Mesendoderm (in vitro differentiated cells): ENCODE data around the gene GNG2.

Experiments
- DNase-seq: peaks from one replicate; pipeline ENCODE4 v3.0.0; 2013
- H2AK5ac ChIP-seq: 2 replicates; pipeline ENCODE4 v1.6.1; 2013; ENCODE audit warnings: low read length, inconsistent platforms
- H2BK120ac ChIP-seq: 2 replicates; pipeline ENCODE4 v1.6.1; 2013; ENCODE audit warnings: low read depth, mild to moderate bottlenecking, low read length, moderate library complexity, mixed read lengths
- H2BK15ac ChIP-seq: replicated peaks from 2 replicates; pipeline ENCODE4 v1.6.1; 2013; ENCODE audit warnings: low read depth, mild to moderate bottlenecking, moderate library complexity
- H2BK5ac ChIP-seq: 2 replicates; pipeline ENCODE4 v1.6.1; 2013; ENCODE audit warnings: low read length, inconsistent platforms
- H3K18ac ChIP-seq: 2 replicates; pipeline ENCODE4 v1.6.1; 2013; ENCODE audit warnings: mild to moderate bottlenecking, low read length, mixed read lengths
- H3K23ac ChIP-seq: one replicate; pipeline ENCODE4 v1.6.1; 2013; ENCODE audit warnings: low read length
- H3K27ac ChIP-seq: 2 replicates; pipeline ENCODE4 v1.5.1; 2013; ENCODE audit warnings: low read depth, mild to moderate bottlenecking, inconsistent platforms, low read length, moderate library complexity
- H3K27me3 ChIP-seq: 2 replicates; pipeline ENCODE4 v1.6.1; 2013; ENCODE audit warnings: low read length, control low read depth, mild to moderate bottlenecking, inconsistent platforms; ENCODE audit not compliant: insufficient read depth, poor library complexity
- H3K36me3 ChIP-seq: 2 replicates; pipeline ENCODE4 v1.6.1; 2013; ENCODE audit warnings: low read length, inconsistent platforms; ENCODE audit not compliant: control insufficient read depth, insufficient read depth
- H3K4ac ChIP-seq: one replicate; pipeline ENCODE4 v1.6.1; 2013; ENCODE audit warnings: low read depth, mild to moderate bottlenecking, low read length, moderate library complexity
- H3K4me1 ChIP-seq: 2 replicates; pipeline ENCODE4 v1.6.1; 2013; ENCODE audit warnings: low read depth, low read length, inconsistent platforms; ENCODE audit not compliant: control insufficient read depth
- H3K4me2 ChIP-seq: 2 replicates; pipeline ENCODE4 v1.6.1; 2013; ENCODE audit warnings: low read length
- H3K4me3 ChIP-seq: 2 replicates; pipeline ENCODE4 v1.5.1; 2013; ENCODE audit warnings: mild to moderate bottlenecking, low read length
- H3K56ac ChIP-seq: one replicate; pipeline ENCODE4 v1.6.1; 2013; ENCODE audit warnings: low read length
- H3K79me1 ChIP-seq: 2 replicates; pipeline ENCODE4 v1.6.1; 2013; ENCODE audit warnings: low read length, inconsistent platforms
- H3K79me2 ChIP-seq: 2 replicates; pipeline ENCODE4 v1.6.1; 2013; ENCODE audit warnings: mild to moderate bottlenecking, low read length; ENCODE audit not compliant: control insufficient read depth, insufficient read depth
- H3K9ac ChIP-seq: 2 replicates; pipeline ENCODE4 v1.6.1; 2013; ENCODE audit warnings: low read length, inconsistent platforms
- H4K5ac ChIP-seq: one replicate; pipeline ENCODE4 v1.6.1; 2013; ENCODE audit warnings: low read length
- H4K8ac ChIP-seq: one replicate; pipeline ENCODE4 v1.6.1; 2013; ENCODE audit warnings: low read depth, mild to moderate bottlenecking, control low read depth, low read length, moderate library complexity
- WGBS: extraction: QIAGEN DNeasy Blood & Tissue Kit; methylation state at CpG from one replicate; pipeline ENCODE4 v1.1.7; 2013; ENCODE audit warnings: low lambda C conversion rate, missing lambda C conversion rate; ENCODE audit not compliant: insufficient coverage; ENCODE audit errors: extremely low coverage; 5-methylcytosine and 5-hydroxymethylcytosine counted together

GNG2 gene

GRCh38 chr14:52015411-52016030 is 155.1 kb downstream of the GNG2 start:
- Histone ChIP-seq H3K4me1 (peaks cover 2% of the 10 kb centered on the region), H3K27ac (no peak overlapping the region), H3K18ac (no peak overlapping the region), H3K4ac (no peak overlapping the region), H2BK5ac (no peak overlapping the region), H3K79me2 (no peaks in the 10 kb centered on the region), H3K4me2 (no peak overlapping the region), H4K5ac (peak overlapping the region; percentile 44), H3K23ac (no peak overlapping the region), H4K8ac (no peak overlapping the region), H3K79me1 (no peaks in the 10 kb centered on the region), H3K9ac (no peak overlapping the region), H2BK120ac (no peak overlapping the region), H3K4me3 (no peak overlapping the region), H3K56ac (no peak overlapping the region), H2BK15ac (no peak overlapping the region), H3K36me3 (peaks cover 5% of the 10 kb centered on the region), H3K27me3 (no peaks in the 10 kb centered on the region), H2AK5ac (no peak overlapping the region)
- DNase-seq = peak; percentile 72
- no CpG with 5 or more reads among the region's 8 CpGs for WGBS

- no peaks in the 10 kb centered on the region for H3K36me3 ChIP-seq
- H3K79me1 ChIP-seq = no peaks in the 10 kb centered on the region
- no peak overlapping the region for H3K9ac ChIP-seq
- H3K27me3 ChIP-seq = no peaks in the 10 kb centered on the region
- H3K56ac ChIP-seq = no peak overlapping the region
- H4K8ac ChIP-seq = no peak overlapping the region
- no peak for DNase-seq
- H2BK15ac ChIP-seq = no peak overlapping the region
- H3K4me1 ChIP-seq = peaks cover 8% of the 10 kb centered on the region
- WGBS = no CpG with 5 or more reads among the region's 4 CpGs
- H3K4ac ChIP-seq = no peak overlapping the region
- no peak overlapping the region for H3K23ac ChIP-seq
- no peak overlapping the region for H3K27ac ChIP-seq
- H3K18ac ChIP-seq = no peak overlapping the region
- H3K4me3 ChIP-seq = no peak overlapping the region
- H2AK5ac ChIP-seq = no peak overlapping the region
- no peak overlapping the region for H3K4me2 ChIP-seq
- no peak overlapping the region for H2BK5ac ChIP-seq
- no peak overlapping the region for H2BK120ac ChIP-seq
- H4K5ac ChIP-seq = no peak overlapping the region
- H3K79me2 ChIP-seq = no peaks in the 10 kb centered on the region
Measured at GRCh38 chr14:52018252-52018651, 157.8 kb downstream of the GNG2 start.

- Histone ChIP-seq H3K27me3 (no peaks in the 10 kb centered on the region), H2BK5ac (no peak overlapping the region), H3K4me3 (no peak overlapping the region), H3K18ac (no peak overlapping the region), H2AK5ac (no peak overlapping the region), H3K4me1 (peaks cover 8% of the 10 kb centered on the region), H3K36me3 (no peaks in the 10 kb centered on the region), H3K79me2 (no peaks in the 10 kb centered on the region), H4K8ac (no peak overlapping the region), H3K9ac (no peak overlapping the region), H3K4ac (no peak overlapping the region), H2BK120ac (no peak overlapping the region), H4K5ac (no peak overlapping the region), H3K23ac (no peak overlapping the region), H3K56ac (no peak overlapping the region), H2BK15ac (no peak overlapping the region), H3K4me2 (no peak overlapping the region), H3K27ac (no peak overlapping the region), H3K79me1 (no peaks in the 10 kb centered on the region)
- no peak for DNase-seq
- no CpG with 5 or more reads among the region's 8 CpGs for WGBS
Measured at GRCh38 chr14:52018970-52019369, 158.6 kb downstream of the GNG2 start.
